Retinal pigment epithelial cell (primary cell): ENCODE measurements around the gene DPH2.

Experiments used
- DNase-seq: peaks from one replicate; pipeline ENCODE4 v3.0.0-alpha.2; 2010; ENCODE audit warnings: low read depth
- H3K4me3 ChIP-seq: 2 replicates; pipeline ENCODE4 v1.5.1; 2011; ENCODE audit warnings: mild to moderate bottlenecking, low read length, control low read depth, moderate library complexity
- CTCF ChIP-seq: conservative IDR thresholded peaks from 2 replicates; pipeline ENCODE4 v1.5.1; 2011; ENCODE audit warnings: low read depth, low read length, control low read depth, inconsistent platforms

Gene DPH2

GRCh38 chr1:43969416-43969745 lies 429 bp upstream of the DPH2 start:
- H3K4me3 ChIP-seq = peak overlapping the region; percentile 98
- no peak for DNase-seq
- no peak for TF ChIP-seq CTCF

- no peak for DNase-seq
- peak overlapping the region; percentile 98 for H3K4me3 ChIP-seq
- no peak for TF ChIP-seq CTCF
Measured at GRCh38 chr1:43970502-43970901, 692 bp downstream of the DPH2 start.

GRCh38 chr1:43970911-43971310 lies 1.1 kb downstream of the DPH2 start:
- DNase-seq = no peak
- no peak for TF ChIP-seq CTCF
- H3K4me3 ChIP-seq = no peak overlapping the region

GRCh38 chr1:43971336-43971980 lies 1.6 kb downstream of the DPH2 start:
- TF ChIP-seq CTCF = no peak
- no peak for DNase-seq
- no peak overlapping the region for H3K4me3 ChIP-seq

GRCh38 chr1:43973981-43974442 lies 4.2 kb downstream of the DPH2 start:
- H3K4me3 ChIP-seq = peak overlapping the region; percentile 84
- no peak for DNase-seq
- no peak for TF ChIP-seq CTCF

GRCh38 chr1:43974443-43975248 lies 4.8 kb downstream of the DPH2 start, which contains the start of gene ATP6V0B:
TSS of gene ATP6V0B (plus strand) at chr1:43974960. CDS start at chr1:43975041, 81 bp downstream.
- TF ChIP-seq CTCF = no peak

More at GRCh38 chr1:43974443-43975248, 4.8 kb downstream of the DPH2 start, which contains the start of gene ATP6V0B:
- peak within 1 kb of the TSS; percentile 84 for H3K4me3 ChIP-seq
- peak; percentile 68 for DNase-seq
